Activated T-cell treated with anti-CD3 and anti-CD28 coated beads for 48 hours (primary cell): ENCODE data around the gene B4GALT1.

Experiments used
- DNase-seq: peaks from one replicate; pipeline ENCODE4 v3.0.0-alpha.2; 2020; ENCODE audit warnings: low read depth

The B4GALT1 gene

GRCh38 chr9:33139421-33140228 is 27.5 kb downstream of the B4GALT1 start:
- no peak for DNase-seq

GRCh38 chr9:33138768-33139167 is 28.4 kb downstream of the B4GALT1 start:
- no peak for DNase-seq

GRCh38 chr9:33137781-33138264 is 29.3 kb downstream of the B4GALT1 start:
- no peak for DNase-seq

- DNase-seq = no peak
Observed at GRCh38 chr9:33136721-33137670, 30.1 kb downstream of the B4GALT1 start.

GRCh38 chr9:33135470-33135958 is 31.6 kb downstream of the B4GALT1 start:
- DNase-seq = no peak

- DNase-seq = no peak
Observed at GRCh38 chr9:33135031-33135461, 32.1 kb downstream of the B4GALT1 start.

- no peak for DNase-seq
Observed at GRCh38 chr9:33133186-33133585, 34.0 kb downstream of the B4GALT1 start.

- no peak for DNase-seq
Observed at GRCh38 chr9:33131790-33132772, 35.1 kb downstream of the B4GALT1 start.

GRCh38 chr9:33130961-33131789 is 36.0 kb downstream of the B4GALT1 start:
- no peak for DNase-seq

GRCh38 chr9:33129886-33130881 is 37.0 kb downstream of the B4GALT1 start:
- no peak for DNase-seq

GRCh38 chr9:33129251-33129885 is 37.8 kb downstream of the B4GALT1 start:
- DNase-seq = no peak

- DNase-seq = no peak
Observed at GRCh38 chr9:33128570-33128969, 38.6 kb downstream of the B4GALT1 start.

- no peak for DNase-seq
Observed at GRCh38 chr9:33127881-33128280, 39.3 kb downstream of the B4GALT1 start.

- no peak for DNase-seq
Observed at GRCh38 chr9:33125871-33126823, 41.0 kb downstream of the B4GALT1 start.

- no peak for DNase-seq
Observed at GRCh38 chr9:33125461-33125860, 41.7 kb downstream of the B4GALT1 start.

GRCh38 chr9:33124751-33125381 is 42.3 kb downstream of the B4GALT1 start:
- DNase-seq = no peak

GRCh38 chr9:33124046-33124445 is 43.1 kb downstream of the B4GALT1 start:
- DNase-seq = no peak
